Psoas muscle (tissue), 8 donors: ENCODE results near the gene PRR16. TPM values are rescaled to one million over a fixed set of nuclear protein-coding genes. Genes with fewer than 3 reads are reported as not detected.

Experiments
- ATAC-seq, 4 donors: fragments of 200-7000 bp; cut with Tn5 transposase; one replicate each; pipeline ENCODE4 v1.9.1; 2020; ENCODE audit warnings: moderate library complexity in 3 of 4, mild to moderate bottlenecking in 2 of 4
- DNase-seq, 2 donors: peaks; one replicate each; pipeline ENCODE4 v3.0.0-alpha.2; 2020
- H3K27ac ChIP-seq: fragments of 200-600 bp; one replicate; pipeline ENCODE4 v1.8.0; 2022
- H3K27me3 ChIP-seq, 3 donors: fragments of 200-600 bp in 1 of 3; one replicate each; pipeline versions ENCODE4 v1.6.1 to v1.8.0; 2013 to 2022; ENCODE audit warnings: low read length in 2 of 3, mild to moderate bottlenecking in 2 of 3, moderate library complexity in 1 of 3; ENCODE audit not compliant: insufficient read depth in 3 of 3
- H3K36me3 ChIP-seq, 2 donors: fragments of 200-600 bp in 1 of 2; one replicate each; pipeline versions ENCODE4 v1.6.1 to v1.8.0; 2013 to 2022; ENCODE audit warnings: low read depth in 1 of 2, mild to moderate bottlenecking in 1 of 2, moderate library complexity in 1 of 2; ENCODE audit not compliant: insufficient read depth in 1 of 2
- H3K4me1 ChIP-seq: fragments of 200-600 bp; one replicate; pipeline ENCODE4 v1.8.0; 2022
- H3K4me3 ChIP-seq: fragments of 200-600 bp; one replicate; pipeline ENCODE4 v1.8.0; 2022; ENCODE audit warnings: mild to moderate bottlenecking
- H3K9me3 ChIP-seq: fragments of 200-600 bp; one replicate; pipeline ENCODE4 v1.8.0; 2022
- WGBS, 3 donors: extraction: QIAGEN DNeasy Blood & Tissue Kit; methylation state at CpG; one replicate each; pipeline versions ENCODE4 v1.1.6 to v1.1.7; 2013; 5-methylcytosine and 5-hydroxymethylcytosine counted together
- intact Hi-C, 2 donors: fragments of 100-400 bp; cut with DNase I; formaldehyde crosslinking; loops; one replicate each; pipeline versions ENCODE4 v1.11.0 to v1.14.2; 2022
- polyA plus RNA-seq, 3 donors: library from polyadenylated mRNA; stranded (reverse); fragments of 200-250 nt; gene quantifications; one replicate each; pipeline ENCODE4 v1.2.3, GENCODE V29; 2013
- total RNA-seq, 4 donors: library from RNA; stranded (reverse); fragmentation: NEBNext Ultra II Directional in 2 of 4; extraction: Animal tissue kit (Norgen Biotek cat#: 25700) in 2 of 4; gene quantifications; one replicate each; pipeline versions ENCODE4 v1.2.1 to v1.2.4, GENCODE V29; 2021 to 2023
- TF ChIP-seq, protein P1 (sequence below): fragments of 200-600 bp; IDR thresholded peaks from one replicate; pipeline ENCODE4 v1.8.0; 2022; ENCODE audit warnings: antibody characterized with exemption
- donor health status: healthy with polysubstance abuse.
- donor health status: DM: no; HTN: no; CAD: no; lungs with moderate emphysema.
- donor health status: Bipolar disorder and iron deficiency.
- donor health status: healthy.
- donor health status: DM: yes; HTN: yes; CAD: no.
- donor health status: DM: no; HTN: no; CAD: no.
- donor health status: DM: no; HTN: no; CAD: no.
- donor health status: DM: yes; HTN: yes; CAD: no.

The PRR16 gene
- total and polyA plus RNA-seq, 7 donors: 1.3 to 12.1 (median 3.1) TPM

DNA sequence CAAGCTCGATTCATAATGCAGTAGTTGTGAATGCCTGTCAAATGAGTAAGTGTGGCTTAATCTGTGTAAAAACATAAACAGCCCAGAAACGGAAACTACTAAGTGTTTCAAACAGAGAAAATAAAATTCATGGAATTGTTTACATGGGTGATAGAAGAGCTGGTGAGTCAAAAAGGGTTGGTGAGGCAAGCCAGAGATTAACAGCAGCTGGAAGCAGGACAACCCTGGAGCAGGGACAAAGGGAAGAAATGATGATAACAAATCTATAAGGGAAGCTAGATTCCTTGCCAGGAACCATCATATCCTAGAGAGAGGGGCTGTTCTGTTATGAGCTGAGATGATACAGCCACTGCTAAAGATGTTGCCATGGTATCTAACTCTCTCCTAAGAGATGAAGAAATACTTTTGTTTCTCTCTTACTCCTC lies 18.0 kb upstream of the PRR16 start:
- peaks cover 7% of the 10 kb centered on the region for H3K4me1 ChIP-seq
- H3K27ac ChIP-seq: no peak overlapping the region
- H3K36me3 ChIP-seq: no peaks in the 10 kb centered on the region
- H3K9me3 ChIP-seq: no peaks in the 10 kb centered on the region
- WGBS, 3 donors: 20 to 24% (median 23%) methylated on average over 2 of the region's 2 CpGs
- ATAC-seq (peak in 1 of 4 donors; percentile 44), DNase-seq (no peak)
- intact Hi-C loops: no loop called here
- H3K4me3 ChIP-seq: no peak overlapping the region
- TF ChIP-seq, protein P1, sequence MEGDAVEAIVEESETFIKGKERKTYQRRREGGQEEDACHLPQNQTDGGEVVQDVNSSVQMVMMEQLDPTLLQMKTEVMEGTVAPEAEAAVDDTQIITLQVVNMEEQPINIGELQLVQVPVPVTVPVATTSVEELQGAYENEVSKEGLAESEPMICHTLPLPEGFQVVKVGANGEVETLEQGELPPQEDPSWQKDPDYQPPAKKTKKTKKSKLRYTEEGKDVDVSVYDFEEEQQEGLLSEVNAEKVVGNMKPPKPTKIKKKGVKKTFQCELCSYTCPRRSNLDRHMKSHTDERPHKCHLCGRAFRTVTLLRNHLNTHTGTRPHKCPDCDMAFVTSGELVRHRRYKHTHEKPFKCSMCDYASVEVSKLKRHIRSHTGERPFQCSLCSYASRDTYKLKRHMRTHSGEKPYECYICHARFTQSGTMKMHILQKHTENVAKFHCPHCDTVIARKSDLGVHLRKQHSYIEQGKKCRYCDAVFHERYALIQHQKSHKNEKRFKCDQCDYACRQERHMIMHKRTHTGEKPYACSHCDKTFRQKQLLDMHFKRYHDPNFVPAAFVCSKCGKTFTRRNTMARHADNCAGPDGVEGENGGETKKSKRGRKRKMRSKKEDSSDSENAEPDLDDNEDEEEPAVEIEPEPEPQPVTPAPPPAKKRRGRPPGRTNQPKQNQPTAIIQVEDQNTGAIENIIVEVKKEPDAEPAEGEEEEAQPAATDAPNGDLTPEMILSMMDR: no peak
- H3K27me3 ChIP-seq: no peaks in the 10 kb centered on the region

DNA sequence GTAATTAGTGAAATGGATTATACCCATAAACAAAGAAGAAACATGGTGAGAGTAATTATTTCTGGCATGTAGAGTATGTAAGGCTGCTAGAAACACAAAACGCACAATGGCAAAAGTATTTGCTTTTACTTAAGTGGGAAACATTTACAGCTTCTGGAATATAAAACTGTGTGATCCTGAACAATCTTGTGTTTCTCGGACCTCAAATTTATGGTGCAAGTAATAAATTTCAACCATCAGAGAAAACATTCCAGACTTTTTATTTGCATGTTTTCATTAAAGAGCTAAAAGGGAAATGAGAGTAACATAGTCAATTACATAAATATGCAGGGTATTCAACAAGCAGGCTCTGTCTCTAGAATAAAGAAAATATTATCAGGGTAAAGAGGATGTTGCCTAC lies 17.2 kb upstream of the PRR16 start:
- Histone ChIP-seq H3K27ac (no peak overlapping the region), H3K4me3 (no peak overlapping the region), H3K4me1 (peaks cover 7% of the 10 kb centered on the region), H3K36me3 (no peaks in the 10 kb centered on the region), H3K9me3 (no peaks in the 10 kb centered on the region), H3K27me3 (no peaks in the 10 kb centered on the region)
- DNase-seq (no peak), ATAC-seq (no peak)
- TF ChIP-seq, protein P1: no peak
- intact Hi-C loops: no loop called here
- 24 to 37% (median 29%) methylated on average over 2 of the region's 2 CpGs for WGBS, 3 donors

DNA sequence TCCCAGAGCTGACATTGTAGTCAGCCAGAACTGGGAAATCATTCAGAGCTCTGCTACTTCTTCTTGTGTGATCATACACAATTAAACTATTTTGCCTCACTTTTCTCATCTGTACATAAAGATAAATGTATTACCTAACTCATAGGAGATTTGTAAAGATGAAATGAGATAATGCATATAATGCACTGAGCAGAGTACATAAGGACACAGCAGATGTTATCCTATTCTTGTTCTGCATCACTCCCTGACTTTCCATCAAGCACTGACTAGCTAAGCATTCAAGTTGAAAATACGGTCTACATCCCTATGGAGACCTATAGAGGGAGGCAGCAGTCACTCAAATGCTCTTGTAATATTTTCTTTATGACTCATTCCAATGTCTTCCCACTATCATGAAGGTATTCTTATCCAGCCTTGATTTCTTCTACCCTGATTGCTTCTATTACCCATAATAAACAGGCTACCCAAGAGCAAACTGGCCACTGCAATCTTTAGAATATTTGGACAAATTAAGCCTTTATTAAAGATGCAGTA lies 16.3 kb upstream of the PRR16 start:
- Histone ChIP-seq H3K27me3 (no peaks in the 10 kb centered on the region), H3K4me1 (peaks cover 7% of the 10 kb centered on the region), H3K4me3 (no peak overlapping the region), H3K9me3 (no peaks in the 10 kb centered on the region), H3K36me3 (no peaks in the 10 kb centered on the region), H3K27ac (no peak overlapping the region)
- TF ChIP-seq, protein P1: no peak
- ATAC-seq (no peak), DNase-seq (no peak)
- 55 to 73% (median 58%) methylated on average over 1 of the region's 1 CpG for WGBS, 3 donors
- intact Hi-C loops: no loop called here

DNA sequence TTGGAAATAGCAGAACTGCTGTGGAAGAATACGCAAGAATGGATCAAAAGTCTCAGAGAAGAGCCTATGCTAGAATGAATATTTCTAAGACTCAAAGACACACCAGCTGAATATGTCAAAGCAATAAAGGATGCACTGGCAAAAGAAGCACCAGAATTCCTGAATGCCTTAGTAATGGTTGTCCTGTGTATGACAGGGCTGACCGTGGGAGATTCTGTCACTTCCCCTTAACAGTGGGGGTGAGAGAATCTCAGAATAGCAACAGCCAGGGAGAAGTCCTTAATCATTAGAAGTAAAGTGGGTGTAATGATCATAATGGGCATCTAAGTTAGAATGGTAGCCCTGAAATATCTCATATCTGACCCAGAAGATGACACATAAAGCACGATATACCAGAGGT lies 14.6 kb upstream of the PRR16 start:
- no peaks in the 10 kb centered on the region for H3K27me3 ChIP-seq
- ATAC-seq (peak; percentile 17 to 59 (median 35)), DNase-seq (no peak)
- no peak overlapping the region for H3K4me3 ChIP-seq
- no peaks in the 10 kb centered on the region for H3K9me3 ChIP-seq
- TF ChIP-seq, protein P1: no peak
- H3K4me1 ChIP-seq: peaks cover 19% of the 10 kb centered on the region
- intact Hi-C loops: no loop called here
- no peak overlapping the region for H3K27ac ChIP-seq
- 64 to 72% (median 68%) methylated on average over 3 of the region's 3 CpGs for WGBS, 3 donors
- H3K36me3 ChIP-seq: no peaks in the 10 kb centered on the region

DNA sequence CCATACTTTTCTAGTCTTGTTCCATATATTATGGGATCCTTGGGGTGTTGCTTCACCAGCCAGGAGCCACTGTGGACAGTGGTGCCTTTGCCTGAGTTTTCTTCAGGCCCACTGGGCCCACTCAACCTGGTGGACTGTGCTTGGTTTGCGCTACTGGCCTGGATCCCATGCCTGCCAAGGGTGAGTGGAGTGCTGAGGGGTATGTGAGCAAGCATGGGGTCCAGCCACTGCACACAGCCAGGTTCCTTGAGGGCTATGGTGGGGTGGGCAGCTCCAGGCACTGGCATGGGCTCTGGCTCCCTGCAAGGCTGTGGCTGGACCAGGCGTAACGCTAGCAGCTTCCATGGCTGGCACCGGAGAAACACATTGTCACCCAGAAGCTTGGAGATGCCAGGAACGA lies 13.2 kb upstream of the PRR16 start:
- ATAC-seq (peak in 1 of 4 donors; percentile 44), DNase-seq (peak in 1 of 2 donors; percentile 46)
- Histone ChIP-seq H3K27me3 (no peaks in the 10 kb centered on the region), H3K4me3 (no peak overlapping the region), H3K9me3 (no peaks in the 10 kb centered on the region), H3K27ac (no peak overlapping the region), H3K4me1 (peaks cover 28% of the 10 kb centered on the region), H3K36me3 (no peaks in the 10 kb centered on the region)
- intact Hi-C loops: no loop called here
- 46 to 74% (median 62%) methylated on average over 5 of the region's 5 CpGs for WGBS, 3 donors
- TF ChIP-seq, protein P1: no peak
